Measurements from ENCODE around the gene TSPAN18. TPM values are rescaled to one million over a fixed set of nuclear protein-coding genes. Genes with fewer than 3 reads are reported as not detected.

Gene TSPAN18
- total RNA-seq, 4 donors from 2014 or later: 0.34 to 11.5 (median 2.7) TPM

DNA sequence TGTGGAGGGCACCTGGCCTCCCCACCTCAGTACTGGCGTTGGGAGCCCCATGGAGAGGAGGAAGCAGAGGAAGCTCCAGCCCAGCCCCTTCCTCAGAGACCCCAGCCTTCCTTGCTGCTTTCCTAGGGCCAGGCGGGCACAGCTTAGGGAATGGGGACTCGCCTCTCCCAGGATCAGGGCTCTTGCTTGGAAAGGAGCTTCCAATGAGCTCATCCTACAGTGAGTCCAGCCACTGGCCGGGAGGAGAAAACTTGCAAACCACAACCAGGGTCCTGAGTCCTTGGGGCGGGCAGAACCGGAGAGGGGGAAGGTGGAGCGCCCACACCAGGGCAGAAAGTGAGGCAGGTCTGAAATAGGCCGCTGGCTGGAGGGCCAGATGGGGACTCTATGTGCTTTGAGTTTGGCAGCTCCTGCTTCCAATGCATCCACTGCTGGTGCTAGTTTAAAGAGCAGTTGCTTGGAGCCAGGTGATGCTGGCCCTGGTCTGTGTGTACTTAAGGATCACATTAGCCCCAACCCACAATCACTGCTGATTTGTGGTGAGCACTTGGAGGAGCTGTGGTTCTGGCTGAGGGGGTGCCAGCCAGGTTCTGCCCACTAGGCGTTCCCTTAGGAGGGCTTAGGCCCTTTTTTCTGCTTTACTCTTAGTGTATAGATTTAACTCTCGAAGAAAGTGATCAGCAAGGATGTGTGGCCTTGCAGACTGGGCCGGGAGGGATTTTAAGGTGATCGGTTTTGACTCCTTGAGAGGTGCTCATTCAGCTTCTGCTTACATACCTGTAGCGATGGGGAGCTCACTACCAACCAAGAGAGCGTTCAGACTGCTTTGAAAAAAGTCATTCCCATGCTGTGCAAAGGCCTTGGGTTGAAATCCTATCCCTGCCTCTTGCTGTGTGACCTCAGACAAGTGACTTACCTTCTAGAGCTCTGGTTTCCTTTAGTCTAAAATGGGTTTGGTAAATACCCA lies 142.0 kb downstream of the TSPAN18 start:
- TF ChIP-seq, protein P1, sequence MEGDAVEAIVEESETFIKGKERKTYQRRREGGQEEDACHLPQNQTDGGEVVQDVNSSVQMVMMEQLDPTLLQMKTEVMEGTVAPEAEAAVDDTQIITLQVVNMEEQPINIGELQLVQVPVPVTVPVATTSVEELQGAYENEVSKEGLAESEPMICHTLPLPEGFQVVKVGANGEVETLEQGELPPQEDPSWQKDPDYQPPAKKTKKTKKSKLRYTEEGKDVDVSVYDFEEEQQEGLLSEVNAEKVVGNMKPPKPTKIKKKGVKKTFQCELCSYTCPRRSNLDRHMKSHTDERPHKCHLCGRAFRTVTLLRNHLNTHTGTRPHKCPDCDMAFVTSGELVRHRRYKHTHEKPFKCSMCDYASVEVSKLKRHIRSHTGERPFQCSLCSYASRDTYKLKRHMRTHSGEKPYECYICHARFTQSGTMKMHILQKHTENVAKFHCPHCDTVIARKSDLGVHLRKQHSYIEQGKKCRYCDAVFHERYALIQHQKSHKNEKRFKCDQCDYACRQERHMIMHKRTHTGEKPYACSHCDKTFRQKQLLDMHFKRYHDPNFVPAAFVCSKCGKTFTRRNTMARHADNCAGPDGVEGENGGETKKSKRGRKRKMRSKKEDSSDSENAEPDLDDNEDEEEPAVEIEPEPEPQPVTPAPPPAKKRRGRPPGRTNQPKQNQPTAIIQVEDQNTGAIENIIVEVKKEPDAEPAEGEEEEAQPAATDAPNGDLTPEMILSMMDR (IDR thresholded peaks at IDR 0.05; ENCODE audit: low read depth): no peak

DNA sequence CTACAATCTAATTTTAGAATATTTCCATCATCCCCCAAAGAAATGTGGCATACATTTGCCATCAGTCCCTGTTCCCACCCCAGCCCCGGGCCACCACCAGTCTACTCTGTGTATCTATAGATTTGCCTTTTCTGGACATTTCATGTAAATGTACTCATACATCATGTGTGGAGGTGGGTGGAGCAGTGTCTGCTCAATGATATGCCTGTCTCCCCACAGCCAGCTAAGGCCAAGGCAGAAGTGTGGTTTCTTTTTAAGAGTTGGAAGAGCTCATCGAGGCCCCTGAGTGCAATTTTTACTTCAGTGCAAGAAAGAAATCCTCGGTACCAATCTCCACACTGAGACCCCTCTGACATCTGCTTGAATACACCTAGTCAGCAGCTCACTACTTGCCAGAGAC lies 143.4 kb downstream of the TSPAN18 start:
- TF ChIP-seq, protein P1 (IDR thresholded peaks at IDR 0.05; ENCODE audit: low read depth): no peak

DNA sequence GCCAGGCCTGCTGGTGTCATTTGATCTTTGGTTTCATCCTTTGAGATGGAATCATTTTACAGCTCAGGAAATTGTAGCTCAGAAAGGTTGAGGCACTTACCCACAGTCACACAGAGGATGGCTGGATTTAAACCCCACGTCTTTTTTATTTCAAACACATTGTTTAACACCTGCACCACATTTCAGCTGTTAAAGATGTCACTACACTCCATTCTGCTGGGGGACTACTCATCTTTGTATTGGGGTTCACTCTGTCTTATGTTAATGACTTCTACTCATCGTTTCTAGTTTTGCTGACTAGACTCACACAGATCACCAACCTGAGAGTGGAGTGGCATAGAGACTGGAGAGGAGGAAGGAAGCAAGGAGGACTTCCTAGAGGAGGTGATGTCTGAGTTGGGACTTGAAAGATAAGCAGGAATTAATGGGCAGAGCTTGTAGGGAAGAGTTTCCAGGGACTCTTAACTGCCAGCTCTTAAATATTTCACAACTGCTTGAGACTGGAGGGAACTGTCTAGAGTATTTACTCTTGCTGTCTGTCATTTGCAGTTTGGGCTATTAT lies 143.9 kb downstream of the TSPAN18 start:
- TF ChIP-seq, protein P1 (IDR thresholded peaks at IDR 0.05; ENCODE audit: low read depth): no peak

DNA sequence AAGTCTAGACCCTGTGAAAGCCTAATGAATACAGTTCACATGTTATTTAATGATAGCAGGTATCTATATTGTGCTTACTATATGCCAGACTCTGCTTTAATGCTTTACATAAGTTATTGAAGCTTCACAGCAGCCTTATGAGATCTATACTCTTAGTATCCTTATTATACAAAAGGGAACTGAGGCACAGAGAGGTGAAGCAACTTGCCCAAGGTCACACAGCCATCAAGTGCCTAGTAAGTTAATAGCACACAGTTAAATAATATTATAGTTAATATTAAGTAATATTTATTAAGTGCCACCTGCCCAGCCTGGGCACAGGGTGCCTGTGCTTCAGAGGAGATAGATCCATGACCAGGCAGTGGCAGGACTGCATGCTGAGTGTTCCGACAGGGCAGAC lies 145.8 kb downstream of the TSPAN18 start:
- TF ChIP-seq, protein P1 (IDR thresholded peaks at IDR 0.05; ENCODE audit: low read depth): no peak

DNA sequence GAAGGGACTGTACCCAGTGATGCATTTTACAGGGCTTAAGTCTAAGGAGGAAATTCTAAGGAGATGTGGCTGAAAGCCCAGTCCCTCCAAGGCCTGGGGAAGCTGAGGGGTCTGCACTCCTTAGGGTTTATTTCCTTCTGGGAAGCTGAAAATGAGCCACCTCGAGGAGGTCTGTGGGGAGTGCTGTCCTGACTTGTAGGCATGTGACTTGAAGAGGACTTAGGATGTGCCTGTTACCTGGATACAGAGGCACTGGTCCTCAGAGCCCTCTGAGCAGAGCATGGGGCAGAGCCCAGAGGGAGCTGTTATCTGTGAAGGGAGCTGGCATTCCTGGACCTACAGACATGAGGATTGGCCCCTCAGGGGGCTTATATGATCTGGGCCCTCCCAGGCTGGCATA lies 146.8 kb downstream of the TSPAN18 start:
- TF ChIP-seq, protein P1 (IDR thresholded peaks at IDR 0.05; ENCODE audit: low read depth): no peak

DNA sequence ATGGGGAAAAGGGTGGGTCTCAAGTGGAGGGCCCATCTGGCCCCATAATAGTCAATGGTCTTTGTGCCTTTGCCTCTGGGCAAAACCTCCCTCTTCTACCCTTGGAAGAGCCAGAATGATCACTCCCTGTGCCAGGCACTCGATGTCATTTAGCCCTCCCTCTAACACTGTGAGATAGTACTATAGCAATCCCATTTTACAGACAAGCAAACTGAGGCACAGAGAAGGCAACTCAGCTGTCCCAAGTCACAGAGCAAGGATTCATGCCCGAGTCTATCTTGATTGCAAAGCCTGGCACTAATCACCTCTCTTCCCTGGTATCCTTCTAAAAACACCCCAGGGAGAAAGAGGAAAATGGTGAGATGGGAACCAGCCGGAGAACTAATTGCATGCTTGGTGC lies 147.5 kb downstream of the TSPAN18 start:
- TF ChIP-seq, protein P1 (IDR thresholded peaks at IDR 0.05; ENCODE audit: low read depth): no peak

DNA sequence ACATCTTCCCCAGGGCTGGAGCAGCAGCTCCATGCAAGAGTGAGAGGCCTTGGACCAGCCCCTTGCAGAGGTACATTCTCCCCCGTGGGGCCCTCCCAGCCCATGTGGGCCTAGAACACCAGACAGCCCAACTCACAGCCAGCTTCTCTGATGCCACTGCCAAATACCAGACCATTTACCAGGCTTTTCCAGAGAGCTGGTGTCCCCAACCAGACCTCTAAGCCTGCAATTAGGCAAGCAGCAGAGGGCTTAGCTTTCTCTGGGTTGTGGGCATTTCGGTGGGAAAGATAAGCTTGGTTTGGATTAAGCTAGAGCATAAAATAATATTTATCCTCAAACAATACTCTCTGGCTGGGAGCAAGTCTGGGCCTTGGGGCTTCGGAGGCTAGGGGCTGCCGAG lies 148.3 kb downstream of the TSPAN18 start:
- TF ChIP-seq, protein P1 (IDR thresholded peaks at IDR 0.05; ENCODE audit: low read depth): no peak
